H1 (cell line): ENCODE results near the gene CREG2. TPM values are rescaled to one million over a fixed set of nuclear protein-coding genes. Genes with fewer than 3 reads are reported as not detected.

ENCODE experiments used
- CTCF ChIA-PET: fragments of 300-600 bp; sonication (Branson Sonifier 250); formaldehyde crosslinking; loops from one replicate; lab custom pipeline; 2021; ENCODE audit not compliant: partially characterized antibody; lab: Charles Lee
- POLR2A ChIA-PET: fragments of 300-600 bp; sonication (Branson Sonifier 250); formaldehyde crosslinking; loops from one replicate; lab custom pipeline; 2021; ENCODE audit warnings: inconsistent platforms; ENCODE audit not compliant: partially characterized antibody; lab: Charles Lee
- DNase-seq, 2 experiments: peaks; one replicate each; pipeline versions ENCODE4 v3.0.0 to v3.0.0-alpha.2; 2010 to 2022; ENCODE audit warnings: low spot score in 2 of 2, low read depth in 1 of 2, mixed read lengths in 1 of 2
- FAIRE-seq: peaks from 2 replicates; lab custom pipeline; 2011; peaks lifted over from hg19 to GRCh38; lab: Jason Lieb, UNC
- H2AFZ ChIP-seq: 2 replicates; pipeline ENCODE4 v1.8.1; 2012; ENCODE audit warnings: low read length, inconsistent platforms
- H2AK5ac ChIP-seq: 2 replicates; pipeline ENCODE4 v1.6.1; 2013; ENCODE audit warnings: low read depth, low read length
- H2BK120ac ChIP-seq: replicated peaks from 2 replicates; pipeline ENCODE3; 2013; ENCODE audit warnings: low read depth, low read length, inconsistent platforms
- H2BK12ac ChIP-seq: 2 replicates; pipeline ENCODE4 v1.6.1; 2013; ENCODE audit warnings: low read depth, low read length
- H2BK15ac ChIP-seq: 2 replicates; pipeline ENCODE4 v1.6.1; 2013; ENCODE audit warnings: low read length
- H2BK20ac ChIP-seq: 2 replicates; pipeline ENCODE4 v1.6.1; 2013; ENCODE audit warnings: low read length
- H2BK5ac ChIP-seq: 2 replicates; pipeline ENCODE4 v1.6.1; 2013; ENCODE audit warnings: low read depth, low read length
- H3K14ac ChIP-seq: 2 replicates; pipeline ENCODE4 v1.6.1; 2013; ENCODE audit warnings: inconsistent platforms; ENCODE audit not compliant: insufficient read length
- H3K18ac ChIP-seq: 2 replicates; pipeline ENCODE4 v1.6.1; 2013; ENCODE audit warnings: low read length; ENCODE audit errors: extremely low read depth
- H3K23ac ChIP-seq: 2 replicates; pipeline ENCODE4 v1.6.1; 2013; ENCODE audit warnings: inconsistent platforms; ENCODE audit not compliant: insufficient read length
- H3K23me2 ChIP-seq: 2 replicates; pipeline ENCODE4 v1.6.1; 2013; ENCODE audit warnings: low read depth, low read length
- H3K27ac ChIP-seq: 2 replicates; pipeline ENCODE4 v1.6.1; 2011; ENCODE audit warnings: low read depth, low read length, inconsistent platforms
- H3K27me3 ChIP-seq, 4 experiments: replicated peaks in 1 of 4; 1 replicate in 1 of 4; 2 replicates in 3 of 4; pipeline versions ENCODE4 v1.6.1 to v1.8.1; 2011 to 2013; ENCODE audit warnings: low read length in 3 of 4, mild to moderate bottlenecking in 3 of 4, inconsistent platforms in 2 of 4, mixed read lengths in 2 of 4, moderate library complexity in 1 of 4; ENCODE audit not compliant: control insufficient read depth in 3 of 4, insufficient read depth in 3 of 4; ENCODE audit errors: extremely low read depth in 1 of 4
- H3K36me3 ChIP-seq, 4 experiments: 2 replicates each; pipeline versions ENCODE4 v1.6.1 to v1.8.1; 2011 to 2013; ENCODE audit warnings: mild to moderate bottlenecking in 4 of 4, low read length in 3 of 4, moderate library complexity in 2 of 4, control low read depth in 1 of 4, inconsistent platforms in 1 of 4; ENCODE audit not compliant: insufficient read depth in 4 of 4, control insufficient read depth in 2 of 4
- H3K4ac ChIP-seq: replicated peaks from 2 replicates; pipeline ENCODE3; 2013; ENCODE audit warnings: low read length, low read depth, mixed read lengths, inconsistent platforms; ENCODE audit not compliant: insufficient read length
- H3K4me1 ChIP-seq, 4 experiments: replicated peaks in 1 of 4; 1 replicate in 1 of 4; 2 replicates in 3 of 4; pipeline versions ENCODE4 v1.6.1 to v1.8.1; 2011 to 2013; ENCODE audit warnings: low read length in 3 of 4, inconsistent platforms in 2 of 4, mixed read lengths in 1 of 4; ENCODE audit not compliant: insufficient read depth in 4 of 4, control insufficient read depth in 3 of 4
- H3K4me2 ChIP-seq, 2 experiments: 2 replicates each; pipeline versions ENCODE4 v1.6.1 to v1.8.1; 2011 to 2013; ENCODE audit warnings: low read depth in 2 of 2, low read length in 2 of 2, control low read depth in 1 of 2, inconsistent platforms in 1 of 2, mild to moderate bottlenecking in 1 of 2; ENCODE audit not compliant: insufficient read depth in 1 of 2
- H3K4me3 ChIP-seq, 4 experiments: fragments of 200-600, 300-600 bp in 1 of 4; sonication (generic), shearing (Covaris generic), sonication (Bioruptor Twin) in 1 of 4; 2 replicates each; pipeline versions ENCODE4 v1.5.1 to v1.8.1; 2011 to 2016; ENCODE audit warnings: low read length in 4 of 4, low read depth in 3 of 4, control low read depth in 2 of 4, inconsistent platforms in 2 of 4, mild to moderate bottlenecking in 2 of 4, mixed read lengths in 1 of 4, moderate library complexity in 1 of 4; ENCODE audit not compliant: insufficient read depth in 2 of 4; ENCODE audit errors: extremely low read depth in 1 of 4
- H3K56ac ChIP-seq: replicated peaks from 2 replicates; pipeline ENCODE3; 2013; ENCODE audit warnings: low read depth, mild to moderate bottlenecking, mixed read lengths, low read length, inconsistent platforms; ENCODE audit not compliant: insufficient read length
- H3K79me1 ChIP-seq: 2 replicates; pipeline ENCODE4 v1.6.1; 2013; ENCODE audit warnings: low read depth, low read length, control low read depth
- H3K79me2 ChIP-seq, 2 experiments: 2 replicates each; pipeline versions ENCODE4 v1.6.1 to v1.8.1; 2012 to 2013; ENCODE audit warnings: low read length in 2 of 2, mild to moderate bottlenecking in 2 of 2, inconsistent platforms in 1 of 2; ENCODE audit not compliant: insufficient read depth in 2 of 2, control insufficient read depth in 1 of 2
- H3K9ac ChIP-seq, 4 experiments: replicated peaks in 1 of 4; 1 replicate in 1 of 4; 2 replicates in 3 of 4; pipeline versions ENCODE4 v1.6.1 to v1.8.1; 2011 to 2013; ENCODE audit warnings: low read depth in 3 of 4, low read length in 3 of 4, control low read depth in 2 of 4, mild to moderate bottlenecking in 2 of 4, moderate library complexity in 2 of 4, inconsistent platforms in 1 of 4; ENCODE audit errors: extremely low read depth in 1 of 4
- H3K9me3 ChIP-seq, 2 experiments: 2 replicates each; pipeline versions ENCODE4 v1.6.1 to v1.8.1; 2012 to 2013; ENCODE audit warnings: mild to moderate bottlenecking in 2 of 2, moderate library complexity in 2 of 2, control low read depth in 1 of 2, inconsistent platforms in 1 of 2, low read depth in 1 of 2, low read length in 1 of 2, mixed read lengths in 1 of 2; ENCODE audit not compliant: insufficient read depth in 2 of 2
- H4K20me1 ChIP-seq, 2 experiments: replicated peaks in 1 of 2; 2 replicates each; pipeline versions ENCODE3 to v1.8.1; 2011 to 2013; ENCODE audit warnings: inconsistent platforms in 2 of 2, low read length in 2 of 2, mild to moderate bottlenecking in 1 of 2; ENCODE audit not compliant: insufficient read depth in 2 of 2, control insufficient read depth in 1 of 2
- H4K5ac ChIP-seq: 2 replicates; pipeline ENCODE4 v1.6.1; 2013; ENCODE audit warnings: low read length, low read depth, mixed read lengths, inconsistent platforms; ENCODE audit not compliant: insufficient read length
- H4K8ac ChIP-seq: 2 replicates; pipeline ENCODE4 v1.8.0; 2013; ENCODE audit warnings: mild to moderate bottlenecking, moderate library complexity, low read length, inconsistent platforms; ENCODE audit not compliant: insufficient read depth; ENCODE audit errors: extremely low read depth
- H4K91ac ChIP-seq: replicated peaks from 2 replicates; pipeline ENCODE3; 2013; ENCODE audit warnings: low read length, mixed read lengths, inconsistent platforms; ENCODE audit not compliant: insufficient read length
- PHF8 ChIP-seq: fragments of 200-600 bp; sonication (generic); conservative IDR thresholded peaks from 2 replicates; pipeline ENCODE4 v1.7.1; 2012; ENCODE audit warnings: low read depth, mild to moderate bottlenecking, inconsistent platforms, low read length, moderate library complexity
- SIN3A ChIP-seq, 2 experiments: IDR thresholded peaks in 1 of 2; conservative IDR thresholded peaks in 1 of 2; 2 replicates each; pipeline ENCODE4 v1.6.1; 2011 to 2012; ENCODE audit warnings: low read length in 2 of 2, improper control_type of control experiment in 1 of 2, low read depth in 1 of 2, mild to moderate bottlenecking in 1 of 2
- WGBS, 2 experiments: shearing (Covaris generic) in 1 of 2; methylation state at CpG; one replicate each; pipeline versions ENCODE4 v1.1.6 to v1.1.7; 2013 to 2015; ENCODE audit warnings: low lambda C conversion rate in 2 of 2, mixed read lengths in 2 of 2, inconsistent platforms in 1 of 2, low coverage in 1 of 2, missing lambda C conversion rate in 1 of 2; ENCODE audit not compliant: insufficient replicate concordance in 2 of 2, insufficient coverage in 1 of 2, insufficient read length in 1 of 2; ENCODE audit errors: extremely low coverage in 1 of 2, missing lambda C conversion rate in 1 of 2; 5-methylcytosine and 5-hydroxymethylcytosine counted together
- polyA plus RNA-seq, 7 experiments: library from polyadenylated mRNA; depleted of rRNA in 3 of 7; stranded (reverse) in 5 of 7; unstranded in 2 of 7; fragments of >200 nt in 5 of 7; fragments of 200-250 nt in 2 of 7; gene quantifications; 1 replicate in 5 of 7; 2 replicates in 1 of 7; 4 replicates in 1 of 7; pipeline versions ENCODE4 v1.2.1 to v1.2.3, GENCODE V29; 2011 to 2013; ENCODE audit warnings: missing spikeins in 2 of 7, mixed read lengths in 2 of 7
- total RNA-seq: library from RNA; stranded (reverse); fragmentation: NEBNext Ultra II Directional; extraction: Animal tissue kit (Norgen Biotek cat#: 25700); gene quantifications from 2 replicates; pipeline ENCODE4 v1.2.1, GENCODE V29; 2021

The CREG2 gene
- total and polyA plus RNA-seq, 2 of the 8 experiments (the other 6 are each of a cell fraction or from before 2014, with no cell fraction given): 2.0 to 2.2 TPM

DNA sequence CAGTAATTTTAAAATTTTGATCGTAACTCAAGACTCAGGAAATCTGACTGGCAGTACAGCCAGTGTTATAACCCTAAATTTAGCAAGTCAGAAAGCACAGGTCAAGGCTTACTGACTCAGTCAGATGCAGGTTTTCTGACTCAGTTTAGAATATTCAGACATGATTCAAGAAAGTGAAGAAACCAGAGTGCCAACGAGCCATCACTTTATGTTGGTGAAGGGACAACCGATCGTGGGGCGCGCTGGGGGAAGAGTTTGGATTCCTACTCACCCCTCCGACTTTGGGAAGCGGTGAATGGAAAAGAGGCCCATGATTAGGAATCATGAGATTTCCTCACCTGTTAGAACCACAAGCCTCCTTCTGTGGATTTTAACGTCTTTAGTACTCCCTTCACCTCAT is 79.8 kb downstream of the CREG2 start:
- Histone ChIP-seq H3K79me2 (peaks cover 0 to 54% of the 10 kb centered on the region in 2 experiments; a peak in 2 of 4 replicates), H2AK5ac (no peak overlapping the region), H3K23ac (no peak overlapping the region), H3K9ac (peak overlapping the region in 3 of 4 experiments; percentile 44 to 60 (median 59); a peak in 5 of 7 replicates), H4K91ac (no peak overlapping the region), H3K18ac (no peak overlapping the region), H2AFZ (no peak overlapping the region), H3K27me3 (peaks cover 0 to 9% (median 0%) of the 10 kb centered on the region in 4 experiments; a peak in 3 of 7 replicates), H3K27ac (no peak overlapping the region), H3K4me3 (peak overlapping the region; percentile 56 to 80 (median 72)), H4K8ac (0 out of 2 replicates have a peak overlapping the region, but pooled peaks have one; percentile 57), H4K5ac (no peak overlapping the region), H3K4ac (peak overlapping the region; percentile 23), H3K9me3 (no peaks in the 10 kb centered on the region), H2BK5ac (no peak overlapping the region), H2BK120ac (no peak overlapping the region), H2BK20ac (no peak overlapping the region), H2BK12ac (no peak overlapping the region), H3K79me1 (peaks cover 5% of the 10 kb centered on the region), H3K23me2 (peaks cover 12% of the 10 kb centered on the region; the same call in 1 of the 2 replicates), H3K4me2 (peak overlapping the region; percentile 81 to 98), H3K56ac (no peak overlapping the region), H4K20me1 (peaks cover 18% of the 10 kb centered on the region in 2 experiments), H3K14ac (no peak overlapping the region), H3K4me1 (peaks cover 3 to 14% (median 5%) of the 10 kb centered on the region in 4 experiments), H3K36me3 (peaks cover 0 to 5% (median 0%) of the 10 kb centered on the region in 4 experiments; a peak in 1 of 8 replicates), H2BK15ac (no peak overlapping the region)
- CTCF ChIA-PET: no interaction called here
- FAIRE-seq: no peak
- no peak for DNase-seq
- POLR2A ChIA-PET: no interaction called here
- 60% methylated on average over 9 of the region's 9 CpGs; no CpG with 5 or more reads in 1 of the 2 experiments for WGBS, 2 experiments
- TF ChIP-seq PHF8 (no peak), SIN3A (conservative IDR thresholded peaks at IDR 0.05 in 1 of 2, IDR thresholded peaks at IDR 0.05 in 1 of 2; ENCODE audit: low read depth in 1 of 2, low read length in 2 of 2) (0 out of 4 replicates have a peak, but pooled peaks of 1 of the 2 experiments have one; percentile 12)
